Upper lobe of left lung (tissue), 6 donors: ENCODE data around the gene PEX11B. TPM values are rescaled to one million over a fixed set of nuclear protein-coding genes. Genes with fewer than 3 reads are reported as not detected.

Experiments used
- ATAC-seq, 2 donors: fragments of 200-7000 bp; cut with Tn5 transposase; one replicate each; pipeline ENCODE4 v1.9.1; 2022; ENCODE audit warnings: mild to moderate bottlenecking in 2 of 2, moderate library complexity in 2 of 2; ENCODE audit not compliant: low FRiP score in 2 of 2
- DNase-seq, 2 donors: peaks; one replicate each; pipeline ENCODE4 v3.0.0-alpha.2; 2019 to 2020
- H3K27ac ChIP-seq, 4 donors: fragments of 200-600 bp; sonication (generic); one replicate each; pipeline ENCODE4 v1.5.1; 2016 to 2019
- H3K27me3 ChIP-seq, 4 donors: fragments of 200-600 bp; sonication (generic); one replicate each; pipeline ENCODE4 v1.5.1; 2017 to 2019
- H3K36me3 ChIP-seq, 4 donors: fragments of 200-600 bp; sonication (generic); one replicate each; pipeline ENCODE4 v1.5.1; 2016 to 2019
- H3K4me1 ChIP-seq, 4 donors: fragments of 200-600 bp; sonication (generic); one replicate each; pipeline ENCODE4 v1.5.1; 2018 to 2019
- H3K4me3 ChIP-seq, 4 donors: fragments of 200-600 bp; sonication (generic); one replicate each; pipeline ENCODE4 v1.5.1; 2017 to 2019; ENCODE audit warnings: mild to moderate bottlenecking in 2 of 4, moderate library complexity in 1 of 4
- H3K9me3 ChIP-seq, 4 donors: fragments of 200-600 bp; sonication (generic); one replicate each; pipeline ENCODE4 v1.5.1; 2018 to 2019
- CTCF ChIP-seq, 6 experiments: fragments of 450-650 bp in 4 of 6; fragments of 200-600 bp in 2 of 6; sonication (generic) in 2 of 6; IDR thresholded peaks; one replicate each; pipeline ENCODE4 v1.5.1; 2016 to 2019; ENCODE audit warnings: antibody characterized with exemption in 6 of 6
- EP300 ChIP-seq, 4 donors: sonication (generic); formaldehyde crosslinking; IDR thresholded peaks; one replicate each; pipeline ENCODE4 v1.5.1; 2017; ENCODE audit warnings: antibody characterized with exemption in 4 of 4, control low read depth in 2 of 4
- POLR2A ChIP-seq, 4 donors: fragments of 450-650 bp; IDR thresholded peaks; one replicate each; pipeline ENCODE4 v1.5.1; 2016 to 2017; ENCODE audit warnings: antibody characterized with exemption in 4 of 4, mild to moderate bottlenecking in 2 of 4
- POLR2AphosphoS5 ChIP-seq, 2 donors: sonication (generic); formaldehyde crosslinking; IDR thresholded peaks; one replicate each; pipeline ENCODE4 v1.5.1; 2017; ENCODE audit warnings: antibody characterized with exemption in 2 of 2
- WGBS, 2 donors: methylation state at CpG; one replicate each; pipeline ENCODE4 v1.1.5; 2017 to 2018; 5-methylcytosine and 5-hydroxymethylcytosine counted together
- total RNA-seq, 6 donors: library from RNA; depleted of rRNA in 4 of 6; stranded (reverse); fragments of >200 nt in 4 of 6; gene quantifications; one replicate each; pipeline versions ENCODE4 v1.1.0 to v1.2.1, GENCODE V29; 2016 to 2021
- donor health status: DM: no; HTN: no; CAD: no; lungs with moderate emphysema.
- donor health status: DM: no; HTN: yes; CAD: no; lungs with severe emphysema.

Gene PEX11B
- total RNA-seq, 6 donors from 2014 or later, result 15.2 to 29.5 (median 26.9) TPM

GRCh38 chr1:145887631-145888030, 30.9 kb downstream of the PEX11B start:
- ATAC-seq (no peak), DNase-seq (no peak)
- H3K9me3 ChIP-seq, result no peaks in the 10 kb centered on the region
- H3K4me1 ChIP-seq, result peaks cover 30 to 37% (median 36%) of the 10 kb centered on the region in 4 donors
- H3K36me3 ChIP-seq, result no peaks in the 10 kb centered on the region
- TF ChIP-seq POLR2A (IDR thresholded peaks at IDR 0.05), result no peak
- TF ChIP-seq CTCF (IDR thresholded peaks at IDR 0.05), result no peak
- TF ChIP-seq POLR2AphosphoS5 (IDR thresholded peaks at IDR 0.05), result no peak
- TF ChIP-seq EP300 (IDR thresholded peaks at IDR 0.05), result no peak
- no peak overlapping the region for H3K4me3 ChIP-seq
- no peak overlapping the region for H3K27ac ChIP-seq
- 67 to 75% methylated on average over 5 of the region's 5 CpGs for WGBS, 2 donors
- no peaks in the 10 kb centered on the region for H3K27me3 ChIP-seq

- no peaks in the 10 kb centered on the region for H3K27me3 ChIP-seq
- DNase-seq (no peak), ATAC-seq (no peak)
- 50 to 71% methylated on average over 8 of the region's 8 CpGs for WGBS, 2 donors
- no peaks in the 10 kb centered on the region for H3K36me3 ChIP-seq
- no peak for TF ChIP-seq POLR2AphosphoS5 (IDR thresholded peaks at IDR 0.05)
- TF ChIP-seq CTCF (IDR thresholded peaks at IDR 0.05), result no peak
- no peak for TF ChIP-seq EP300 (IDR thresholded peaks at IDR 0.05)
- TF ChIP-seq POLR2A (IDR thresholded peaks at IDR 0.05), result no peak
- no peaks in the 10 kb centered on the region for H3K9me3 ChIP-seq
- H3K4me1 ChIP-seq, result peaks cover 21 to 32% (median 29%) of the 10 kb centered on the region in 4 donors
- H3K4me3 ChIP-seq, result no peak overlapping the region
- H3K27ac ChIP-seq, result peak overlapping the region in 1 of 4 donors; percentile 61
These were observed 31.7 kb downstream of the PEX11B start for GRCh38 chr1:145886816-145887215.

GRCh38 chr1:145886390-145886789, 32.1 kb downstream of the PEX11B start:
- WGBS, 2 donors, result 47 to 48% methylated on average over 11 of the region's 11 CpGs
- H3K4me1 ChIP-seq, result peaks cover 17 to 28% (median 25%) of the 10 kb centered on the region in 4 donors
- peak overlapping the region in 3 of 4 donors; percentile 7 to 68 (median 61) for H3K27ac ChIP-seq
- peak overlapping the region; percentile 51 to 91 (median 64) for H3K4me3 ChIP-seq
- TF ChIP-seq CTCF (IDR thresholded peaks at IDR 0.05), result no peak
- no peaks in the 10 kb centered on the region for H3K9me3 ChIP-seq
- ATAC-seq, result no peak
- H3K27me3 ChIP-seq, result no peaks in the 10 kb centered on the region
- no peak for DNase-seq
- no peaks in the 10 kb centered on the region for H3K36me3 ChIP-seq

- ATAC-seq, result peak; percentile 95 to 98
- no peak for TF ChIP-seq POLR2A (IDR thresholded peaks at IDR 0.05)
- TF ChIP-seq CTCF (IDR thresholded peaks at IDR 0.05), result no peak
- TF ChIP-seq POLR2AphosphoS5 (IDR thresholded peaks at IDR 0.05), result no peak
- TF ChIP-seq EP300 (IDR thresholded peaks at IDR 0.05), result no peak
These were observed 32.7 kb downstream of the PEX11B start, which contains the start of gene ANKRD35 for GRCh38 chr1:145885738-145886287. ANKRD35 (minus strand) TSS chr1:145885866; CDS start chr1:145885758, 108 bp downstream.

GRCh38 chr1:145884675-145885074, 33.8 kb downstream of the PEX11B start:
- H3K36me3 ChIP-seq, result no peaks in the 10 kb centered on the region
- no peaks in the 10 kb centered on the region for H3K9me3 ChIP-seq
- ATAC-seq, result no peak
- peaks cover 6 to 17% (median 10%) of the 10 kb centered on the region in 4 donors for H3K4me1 ChIP-seq
- H3K27ac ChIP-seq, result no peak overlapping the region
- WGBS, 2 donors, result 83% methylated on average over 1 of the region's 1 CpG
- DNase-seq, result no peak
- TF ChIP-seq EP300 (IDR thresholded peaks at IDR 0.05), result no peak
- TF ChIP-seq POLR2A (IDR thresholded peaks at IDR 0.05), result no peak
- TF ChIP-seq POLR2AphosphoS5 (IDR thresholded peaks at IDR 0.05), result no peak
- TF ChIP-seq CTCF (IDR thresholded peaks at IDR 0.05), result no peak
- H3K4me3 ChIP-seq, result no peak overlapping the region
- H3K27me3 ChIP-seq, result no peaks in the 10 kb centered on the region

More at GRCh38 chr1:145885738-145886287, 32.7 kb downstream of the PEX11B start, which contains the start of gene ANKRD35:
- H3K27ac ChIP-seq, result peak within 1 kb of the TSS in 3 of 4 donors; percentile 7 to 68 (median 61)
- H3K36me3 ChIP-seq, result no peaks in the 10 kb centered on the region
- DNase-seq, result peak; percentile 92 to 95
- H3K27me3 ChIP-seq, result no peaks in the 10 kb centered on the region
- WGBS, 2 donors, result 0 to 3% methylated on average over 1 to 32 of the region's 36 CpGs
- H3K4me1 ChIP-seq, result peaks cover 11 to 22% (median 19%) of the 10 kb centered on the region in 4 donors
- no peaks in the 10 kb centered on the region for H3K9me3 ChIP-seq
- H3K4me3 ChIP-seq, result peak within 1 kb of the TSS; percentile 51 to 91 (median 64)
